HG03196 (cell line): ENCODE results near the gene PLK1.
"Not testable (repeated sequence)": the region's sequence is repeated elsewhere in the genome, so short reads cannot be mapped to it uniquely, and the experiment has no call there.

ENCODE experiments used
- ATAC-seq: cut with Tn5 transposase; IDR thresholded peaks from one replicate; pipeline ENCODE4 v1.9.1; 2021; ENCODE audit not compliant: unreplicated experiment

The PLK1 gene

GRCh38 chr16:23678430-23679273 lies at the start of gene PLK1:
PLK1 (plus strand) TSS chr16:23678889; CDS start chr16:23678933, 44 bp downstream.
- ATAC-seq = peak; percentile 84

GRCh38 chr16:23629516-23629915 lies 49.2 kb upstream of the PLK1 start:
- no peak for ATAC-seq

GRCh38 chr16:23631874-23632273 lies 46.8 kb upstream of the PLK1 start:
- not testable (repeated sequence) for ATAC-seq

- ATAC-seq = no peak
Observed at GRCh38 chr16:23634461-23635036, 44.1 kb upstream of the PLK1 start.

DNA sequence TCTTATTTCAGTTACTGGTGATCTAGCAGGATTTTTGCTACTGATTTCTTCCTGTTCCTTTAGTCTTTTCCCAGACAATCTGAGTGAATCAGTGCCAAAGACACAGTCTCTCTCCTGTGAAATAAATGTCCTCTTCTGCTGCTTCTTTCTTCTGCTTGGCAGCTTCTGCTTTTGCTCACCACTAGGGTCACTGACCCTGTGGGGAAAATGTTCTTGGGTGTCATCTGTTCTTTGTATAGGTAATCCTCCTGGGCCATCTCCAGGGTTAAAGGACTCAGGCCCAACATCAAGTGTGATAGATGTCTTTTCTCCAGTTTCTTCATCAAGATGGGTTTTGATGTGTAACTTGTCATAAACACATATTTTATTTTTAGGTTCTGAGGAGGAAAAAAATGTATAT lies 42.7 kb upstream of the PLK1 start:
- ATAC-seq = no peak

DNA sequence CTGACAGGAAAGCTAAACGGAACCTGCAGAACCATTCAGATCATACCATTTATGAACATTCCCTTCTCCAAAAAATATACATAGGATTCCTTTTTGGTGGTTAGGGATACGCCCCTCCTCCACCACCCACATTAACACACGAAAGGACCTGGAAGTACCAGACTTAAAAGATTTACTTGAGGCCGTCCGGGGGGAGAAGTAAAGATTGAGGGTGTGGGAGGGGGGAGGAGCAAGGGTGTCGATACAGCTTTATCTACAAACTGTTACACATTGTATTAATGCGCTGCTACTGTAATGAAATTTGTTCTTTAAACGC lies 38.1 kb upstream of the PLK1 start:
- no peak for ATAC-seq

GRCh38 chr16:23640931-23641765 lies 37.5 kb upstream of the PLK1 start, which contains the start of the genes DCTN5 and PALB2:
DCTN5 (plus strand) TSS chr16:23641466; CDS start chr16:23641543, 77 bp downstream.
PALB2 (minus strand) TSS chr16:23641310; CDS start chr16:23641157, 153 bp downstream.
- peak; percentile 89 for ATAC-seq

DNA sequence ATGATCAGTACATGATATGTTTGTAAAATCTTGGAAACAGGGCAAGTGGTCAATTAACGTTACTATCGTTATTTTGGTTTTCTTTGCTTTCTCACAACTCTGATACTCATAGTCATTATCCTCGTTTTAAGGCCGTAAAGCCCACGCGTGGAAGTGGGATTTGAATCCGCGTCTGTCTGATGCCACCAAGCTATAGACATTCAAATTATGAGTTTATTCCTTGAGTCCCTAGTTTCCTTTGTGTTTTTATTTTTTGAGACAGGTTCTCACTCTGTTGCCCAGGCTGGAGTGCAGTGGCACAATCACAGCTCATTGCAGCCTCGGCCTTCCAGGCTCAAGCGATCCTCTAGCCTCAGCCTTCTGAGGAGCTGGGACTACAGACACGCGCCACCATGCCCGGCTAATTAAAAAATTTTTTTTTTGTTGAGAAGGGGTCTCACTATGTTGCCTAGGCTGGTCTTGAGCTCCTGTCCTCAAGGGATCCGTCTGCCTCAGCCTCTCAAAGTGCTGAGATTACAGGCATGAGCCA lies 36.4 kb upstream of the PLK1 start:
- no peak for ATAC-seq

- ATAC-seq = no peak
Observed at GRCh38 chr16:23650674-23651416, 27.8 kb upstream of the PLK1 start.

DNA sequence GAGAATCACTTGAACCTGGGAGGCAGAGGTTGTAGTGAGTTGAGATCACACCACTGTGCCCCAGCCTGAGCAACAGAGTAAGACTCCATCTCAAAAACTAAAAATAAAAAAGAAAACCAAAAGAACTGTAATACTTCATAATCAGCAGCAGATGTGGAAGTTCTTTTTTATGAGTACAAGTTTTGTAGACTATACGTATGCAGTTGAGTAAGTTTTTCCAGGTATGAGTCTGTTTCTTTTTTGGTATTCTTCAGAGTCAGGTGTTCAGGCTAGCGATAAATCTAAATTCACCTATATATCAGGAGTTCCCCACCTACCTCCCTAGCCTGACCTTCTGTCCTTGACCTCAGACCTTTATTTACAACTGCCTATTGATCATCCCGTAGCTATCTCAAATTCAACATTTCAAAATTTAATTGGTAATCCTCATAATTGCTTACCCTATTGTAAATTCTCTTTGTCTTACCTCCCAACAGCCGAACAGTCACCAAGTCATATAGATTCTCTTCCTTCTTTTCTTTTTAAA lies 26.7 kb upstream of the PLK1 start:
- ATAC-seq = no peak

DNA sequence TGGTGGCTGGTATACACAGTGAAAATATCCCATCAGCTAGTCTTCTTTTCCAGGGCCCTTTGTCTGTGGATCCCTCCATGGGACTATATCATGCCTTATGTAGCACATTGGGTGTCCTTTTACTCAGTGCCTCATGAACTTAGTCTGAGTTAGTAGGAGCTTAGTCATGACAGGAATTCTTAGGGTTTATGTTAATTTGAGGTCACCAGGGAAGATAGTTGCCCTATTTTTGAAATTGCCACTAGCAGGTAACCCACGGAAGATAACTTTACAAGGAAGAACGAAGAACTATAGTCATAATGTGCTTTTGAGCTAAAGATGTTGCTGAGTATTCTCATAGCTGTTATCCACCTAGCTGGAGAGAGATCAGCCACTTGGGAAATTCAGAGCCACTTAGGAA lies 14.8 kb upstream of the PLK1 start:
- ATAC-seq = no peak

DNA sequence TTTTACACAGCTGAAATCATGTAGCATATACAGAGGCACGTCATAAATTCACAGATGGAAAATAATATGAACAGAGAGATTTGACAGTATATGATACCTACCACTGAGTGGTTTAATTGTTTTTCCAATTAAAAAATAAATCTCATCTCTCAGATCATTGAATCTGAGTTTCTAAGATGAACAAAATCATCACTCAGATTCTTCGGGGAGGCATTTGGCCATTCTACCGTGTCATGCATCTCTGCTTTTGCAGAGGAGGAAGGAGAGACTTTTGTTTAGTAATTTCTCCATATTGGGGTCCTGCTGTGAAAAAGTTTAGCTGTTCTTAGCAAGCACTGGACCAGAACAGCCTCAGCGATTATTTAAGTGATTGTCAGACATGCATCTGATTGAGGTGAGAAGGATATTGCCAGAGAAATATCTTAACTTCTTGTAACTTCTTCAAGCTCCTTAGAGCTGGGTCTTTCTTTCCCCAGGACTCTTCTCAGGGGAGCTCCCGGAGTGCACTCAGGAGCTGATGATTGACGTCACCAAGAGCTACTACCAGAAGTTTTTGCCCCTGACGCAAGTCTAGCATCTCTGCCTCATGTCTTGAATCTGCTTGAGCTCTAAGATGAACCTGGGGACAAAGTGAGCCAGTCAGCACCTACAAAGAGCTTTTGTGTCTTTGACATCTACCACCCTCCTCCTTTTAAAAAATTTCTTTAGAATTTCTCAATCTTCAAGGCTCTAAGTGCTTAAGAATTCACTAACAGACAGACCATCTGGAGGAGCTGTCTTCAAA lies 11.9 kb upstream of the PLK1 start:
- ATAC-seq = no peak

GRCh38 chr16:23667355-23667659 lies 11.4 kb upstream of the PLK1 start:
- ATAC-seq = no peak

DNA sequence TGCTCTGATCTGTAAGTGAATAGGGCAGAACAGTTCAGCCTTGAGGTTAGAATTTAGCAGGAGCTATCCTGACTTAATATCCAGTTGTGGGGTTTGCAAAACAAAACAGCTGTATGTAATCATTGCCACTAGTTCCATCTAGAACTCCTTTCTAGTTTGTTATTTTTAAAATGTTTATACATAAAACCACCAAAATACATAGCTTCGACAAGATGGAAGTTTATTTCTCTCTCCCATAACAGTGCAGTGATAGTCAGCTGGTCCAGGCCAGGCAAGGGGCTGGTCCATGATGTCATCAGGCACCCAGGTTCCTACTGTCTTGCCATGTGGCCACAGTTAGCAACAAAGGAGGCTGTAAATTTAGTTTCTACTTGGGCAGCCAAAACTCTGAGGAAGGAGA lies 10.5 kb upstream of the PLK1 start:
- ATAC-seq = no peak

DNA sequence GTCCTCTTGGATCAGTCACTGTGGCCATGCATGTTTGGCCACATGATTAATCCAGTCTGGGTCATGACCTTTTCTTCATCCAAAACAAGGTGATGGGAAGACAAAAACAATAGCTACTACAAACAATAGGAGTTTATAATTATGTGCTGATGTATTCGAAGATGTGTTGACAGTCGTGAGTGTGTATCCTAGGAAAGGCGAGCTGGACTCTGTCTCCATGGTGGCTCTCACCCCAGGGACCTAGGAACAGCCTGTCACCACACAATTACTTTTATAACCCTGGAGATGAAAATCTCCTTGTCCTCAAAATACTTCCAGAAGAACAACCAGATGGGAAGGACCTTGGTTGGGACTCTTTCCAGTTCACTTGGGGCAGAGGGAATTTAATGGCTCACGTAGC lies 9.8 kb upstream of the PLK1 start:
- no peak for ATAC-seq

DNA sequence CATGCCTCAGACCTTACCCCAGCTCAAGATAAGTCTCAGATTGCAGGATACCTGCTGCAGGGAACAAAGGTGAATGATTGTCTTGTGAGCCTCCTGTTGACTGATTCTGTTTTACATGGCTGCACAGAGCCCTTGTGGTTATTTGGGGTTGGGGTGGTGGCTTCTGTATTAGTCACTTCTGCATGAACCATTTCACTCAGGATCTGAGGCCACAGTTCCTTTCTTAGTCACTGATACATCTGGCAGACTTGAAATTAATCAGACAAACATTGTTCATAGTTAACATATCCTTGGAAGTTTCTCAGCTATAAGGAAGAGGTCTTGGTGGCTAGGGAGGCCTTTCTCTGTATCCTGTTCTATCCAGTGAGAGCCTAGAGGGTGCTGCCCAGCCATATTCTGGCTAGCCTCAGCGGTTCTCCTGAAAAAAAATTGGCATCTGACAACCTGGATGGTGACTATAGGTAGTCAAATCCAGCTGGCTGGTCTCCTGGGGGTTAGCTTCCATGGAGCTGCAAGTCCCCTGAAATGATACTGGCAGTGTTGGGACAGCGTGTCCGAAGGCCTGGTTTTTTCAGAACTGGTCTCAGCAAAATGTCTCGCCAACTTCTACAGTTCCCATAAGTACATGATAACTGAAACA lies 8.4 kb upstream of the PLK1 start:
- ATAC-seq = peak; percentile 82

DNA sequence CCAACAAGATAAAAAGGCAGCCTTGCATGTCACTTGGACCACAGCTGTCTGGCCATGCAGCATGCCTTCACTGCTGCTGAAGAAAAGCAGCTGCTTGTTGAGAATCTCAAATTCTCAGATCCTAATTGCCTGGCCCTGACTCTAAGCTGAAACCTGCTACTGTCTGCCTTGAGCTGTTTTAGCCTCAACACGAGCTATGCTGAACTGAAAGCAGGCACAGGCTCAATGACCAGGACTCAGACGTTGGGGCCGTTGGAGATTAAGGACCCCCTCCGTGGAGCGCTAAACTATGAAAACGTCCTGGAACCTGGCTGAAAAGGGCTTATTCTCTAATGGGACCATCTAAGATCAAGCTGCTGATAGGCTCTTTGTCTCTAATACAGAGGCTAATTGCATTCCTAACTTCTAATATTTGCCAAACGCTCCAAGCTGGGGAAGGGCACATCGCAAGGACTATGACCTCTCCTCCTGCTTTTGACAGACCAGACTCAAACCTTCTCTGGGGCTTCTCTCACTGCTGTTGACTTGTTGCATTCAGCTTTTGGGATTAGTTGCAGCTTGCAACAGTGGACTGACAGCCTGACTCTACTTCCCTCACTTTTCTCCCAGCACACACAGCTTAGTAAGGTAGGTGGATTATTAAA lies 4.6 kb upstream of the PLK1 start:
- no peak for ATAC-seq

DNA sequence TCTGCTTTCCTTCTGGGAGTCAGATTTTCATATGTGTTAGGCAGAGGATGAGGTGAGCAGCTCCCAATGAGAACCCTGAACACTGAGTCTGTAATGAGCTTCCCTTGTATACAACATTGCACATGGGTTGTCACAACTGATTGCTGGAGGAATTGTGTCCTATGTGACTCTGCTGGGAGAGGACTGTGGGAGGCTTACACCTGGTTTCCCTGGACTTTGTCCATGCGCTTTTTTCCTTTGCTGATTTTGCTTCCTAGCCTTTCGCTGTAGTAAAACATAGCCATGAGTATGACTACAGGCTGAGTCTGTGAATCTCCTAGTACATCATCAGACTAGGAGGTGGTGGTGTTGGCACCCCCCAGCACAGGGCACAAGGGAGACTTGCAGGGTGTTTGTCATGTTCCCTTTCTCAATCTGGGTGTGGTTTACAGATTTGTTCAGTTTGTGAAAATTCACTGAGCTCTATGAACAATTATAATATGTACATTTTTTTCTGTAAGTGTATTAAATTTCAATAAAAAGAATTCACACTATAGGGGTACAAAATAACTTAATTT lies 1.7 kb upstream of the PLK1 start:
- no peak for ATAC-seq
